ENCODE measurements around the gene TAOK1. TPM values are rescaled to one million over a fixed set of nuclear protein-coding genes. Genes with fewer than 3 reads are reported as not detected.

Gene TAOK1
- total and polyA plus RNA-seq, 9 of the 15 experiments (the other 6 are each of a cell fraction or from before 2014, with no cell fraction given), result 3.2 to 33.1 (median 16.5) TPM

DNA sequence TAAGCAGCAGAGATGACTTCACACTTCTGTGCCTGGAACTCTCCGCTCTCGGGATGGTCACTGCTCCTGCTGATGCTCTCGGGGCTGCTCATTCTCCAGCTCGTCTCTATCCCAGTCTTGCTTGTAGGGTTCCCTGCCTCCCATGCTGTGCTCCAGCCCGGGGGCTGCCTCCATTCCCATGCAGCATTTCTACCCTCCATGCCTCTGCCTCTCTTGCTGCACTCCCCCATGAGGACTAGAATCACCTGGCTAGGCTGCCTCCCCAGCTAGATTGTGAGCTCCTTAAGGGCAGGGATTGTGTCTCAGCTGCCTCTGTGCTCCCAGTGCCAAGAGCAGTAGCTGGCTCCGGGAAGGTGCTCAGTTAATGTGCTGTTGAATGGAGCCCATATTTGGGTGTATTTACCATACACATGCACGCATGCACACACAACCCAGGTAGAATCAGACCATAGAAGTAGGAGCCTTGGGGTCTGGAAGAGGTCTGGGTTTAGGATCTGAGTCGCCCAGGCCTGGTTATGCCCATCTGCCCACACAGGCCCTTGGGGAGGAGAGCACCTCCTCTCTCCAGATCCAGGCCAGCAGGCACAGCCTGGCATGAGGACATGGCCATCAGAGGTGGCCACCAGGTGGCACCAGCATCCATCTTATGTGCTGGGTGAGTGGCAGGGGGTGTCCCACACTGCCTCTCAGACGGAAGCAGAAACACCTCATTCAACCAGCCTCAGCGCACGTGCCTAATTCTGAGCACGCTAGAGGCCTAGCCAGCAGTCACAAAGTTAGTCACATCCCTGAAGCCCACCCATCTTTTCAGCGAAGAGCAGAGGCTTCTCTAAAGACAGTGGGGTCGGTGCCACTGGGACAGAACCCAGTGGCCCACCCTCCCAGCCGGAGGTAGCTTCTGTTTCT lies 190.0 kb downstream of the TAOK1 start (continued):
- TF ChIP-seq, protein P1, sequence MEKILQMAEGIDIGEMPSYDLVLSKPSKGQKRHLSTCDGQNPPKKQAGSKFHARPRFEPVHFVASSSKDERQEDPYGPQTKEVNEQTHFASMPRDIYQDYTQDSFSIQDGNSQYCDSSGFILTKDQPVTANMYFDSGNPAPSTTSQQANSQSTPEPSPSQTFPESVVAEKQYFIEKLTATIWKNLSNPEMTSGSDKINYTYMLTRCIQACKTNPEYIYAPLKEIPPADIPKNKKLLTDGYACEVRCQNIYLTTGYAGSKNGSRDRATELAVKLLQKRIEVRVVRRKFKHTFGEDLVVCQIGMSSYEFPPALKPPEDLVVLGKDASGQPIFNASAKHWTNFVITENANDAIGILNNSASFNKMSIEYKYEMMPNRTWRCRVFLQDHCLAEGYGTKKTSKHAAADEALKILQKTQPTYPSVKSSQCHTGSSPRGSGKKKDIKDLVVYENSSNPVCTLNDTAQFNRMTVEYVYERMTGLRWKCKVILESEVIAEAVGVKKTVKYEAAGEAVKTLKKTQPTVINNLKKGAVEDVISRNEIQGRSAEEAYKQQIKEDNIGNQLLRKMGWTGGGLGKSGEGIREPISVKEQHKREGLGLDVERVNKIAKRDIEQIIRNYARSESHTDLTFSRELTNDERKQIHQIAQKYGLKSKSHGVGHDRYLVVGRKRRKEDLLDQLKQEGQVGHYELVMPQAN (IDR thresholded peaks at IDR 0.05; ENCODE audit: borderline replicate concordance), result no peak
- TF ChIP-seq, protein P2, sequence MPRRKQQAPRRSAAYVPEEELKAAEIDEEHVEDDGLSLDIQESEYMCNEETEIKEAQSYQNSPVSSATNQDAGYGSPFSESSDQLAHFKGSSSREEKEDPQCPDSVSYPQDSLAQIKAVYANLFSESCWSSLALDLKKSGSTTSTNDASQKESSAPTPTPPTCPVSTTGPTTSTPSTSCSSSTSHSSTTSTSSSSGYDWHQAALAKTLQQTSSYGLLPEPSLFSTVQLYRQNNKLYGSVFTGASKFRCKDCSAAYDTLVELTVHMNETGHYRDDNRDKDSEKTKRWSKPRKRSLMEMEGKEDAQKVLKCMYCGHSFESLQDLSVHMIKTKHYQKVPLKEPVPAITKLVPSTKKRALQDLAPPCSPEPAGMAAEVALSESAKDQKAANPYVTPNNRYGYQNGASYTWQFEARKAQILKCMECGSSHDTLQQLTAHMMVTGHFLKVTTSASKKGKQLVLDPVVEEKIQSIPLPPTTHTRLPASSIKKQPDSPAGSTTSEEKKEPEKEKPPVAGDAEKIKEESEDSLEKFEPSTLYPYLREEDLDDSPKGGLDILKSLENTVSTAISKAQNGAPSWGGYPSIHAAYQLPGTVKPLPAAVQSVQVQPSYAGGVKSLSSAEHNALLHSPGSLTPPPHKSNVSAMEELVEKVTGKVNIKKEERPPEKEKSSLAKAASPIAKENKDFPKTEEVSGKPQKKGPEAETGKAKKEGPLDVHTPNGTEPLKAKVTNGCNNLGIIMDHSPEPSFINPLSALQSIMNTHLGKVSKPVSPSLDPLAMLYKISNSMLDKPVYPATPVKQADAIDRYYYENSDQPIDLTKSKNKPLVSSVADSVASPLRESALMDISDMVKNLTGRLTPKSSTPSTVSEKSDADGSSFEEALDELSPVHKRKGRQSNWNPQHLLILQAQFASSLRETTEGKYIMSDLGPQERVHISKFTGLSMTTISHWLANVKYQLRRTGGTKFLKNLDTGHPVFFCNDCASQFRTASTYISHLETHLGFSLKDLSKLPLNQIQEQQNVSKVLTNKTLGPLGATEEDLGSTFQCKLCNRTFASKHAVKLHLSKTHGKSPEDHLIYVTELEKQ (CRISPR knock-in tag; IDR thresholded peaks at IDR 0.05), result no peak
- TF ChIP-seq RCOR1 (IDR thresholded peaks at IDR 0.05; ENCODE audit: borderline replicate concordance in 1 of 2, low read depth in 2 of 2, low read length in 2 of 2) (peak in 1 of 2 experiments; percentile 42; a peak in 1 of 4 replicates), STAG1 (CRISPR knock-in tag; IDR thresholded peaks at IDR 0.05; ENCODE audit: borderline replicate concordance) (peak; percentile 65; the same call in 1 of the 2 replicates), GTF2F1 (IDR thresholded peaks at IDR 0.05; ENCODE audit: low read depth, low read length) (no peak), DNMT1 (IDR thresholded peaks at IDR 0.05) (no peak), SETDB1 (IDR thresholded peaks at IDR 0.05; ENCODE audit: low read length) (no peak), FOS (IDR thresholded peaks at IDR 0.05; ENCODE audit: extremely low read depth, insufficient read length) (no peak), SMC3 (conservative IDR thresholded peaks at IDR 0.05; ENCODE audit: insufficient read depth, low read depth, low read length) (peak; percentile 81), ZNF239 (CRISPR knock-in tag; IDR thresholded peaks at IDR 0.05) (no peak), TCF7 (IDR thresholded peaks at IDR 0.05; ENCODE audit: borderline replicate concordance) (0 out of 2 replicates have a peak, but pooled peaks have one; percentile 41), MCM5 (IDR thresholded peaks at IDR 0.05; ENCODE audit: low read depth) (no peak), HDAC1 (IDR thresholded peaks at IDR 0.05) (no peak), ZNF282 (CRISPR knock-in tag; IDR thresholded peaks at IDR 0.05) (no peak), ZNF143 (CRISPR knock-in tag; IDR thresholded peaks at IDR 0.05) (no peak), ZNF764 (CRISPR knock-in tag; IDR thresholded peaks at IDR 0.05; ENCODE audit: low read depth) (no peak), MYC (IDR thresholded peaks at IDR 0.05; ENCODE audit: low read depth, low read length) (peak; percentile 49; the same call in 1 of the 2 replicates), MYC (CRISPR knock-in tag; IDR thresholded peaks at IDR 0.05; ENCODE audit: borderline replicate concordance, low read depth) (no peak)

All from K562 (cell line).